Uterus (tissue), 4 donors: ENCODE results near the gene CCDC186. TPM values are rescaled to one million over a fixed set of nuclear protein-coding genes. Genes with fewer than 3 reads are reported as not detected.

ENCODE experiments used
- DNase-seq, 2 donors: peaks; one replicate each; pipeline ENCODE4 v3.0.0-alpha.2; 2019 to 2020
- H3K27ac ChIP-seq, 2 donors: fragments of 200-600 bp; sonication (generic); 1 replicate in 1 of 2; 2 replicates in 1 of 2; pipeline ENCODE4 v1.5.1; 2016 to 2018
- H3K27me3 ChIP-seq, 2 donors: fragments of 200-600 bp; sonication (generic); one replicate each; pipeline ENCODE4 v1.5.1; 2018 to 2019; ENCODE audit warnings: control low read depth in 1 of 2
- H3K36me3 ChIP-seq, 2 donors: fragments of 200-600 bp; sonication (generic); one replicate each; pipeline ENCODE4 v1.5.1; 2019; ENCODE audit warnings: control low read depth in 1 of 2
- H3K4me1 ChIP-seq, 2 donors: fragments of 200-600 bp; sonication (generic); one replicate each; pipeline ENCODE4 v1.5.1; 2018 to 2019; ENCODE audit warnings: control low read depth in 1 of 2
- H3K4me3 ChIP-seq, 2 donors: fragments of 200-600 bp; sonication (generic); 1 replicate in 1 of 2; 2 replicates in 1 of 2; pipeline ENCODE4 v1.5.1; 2018 to 2019; ENCODE audit warnings: mild to moderate bottlenecking in 1 of 2
- H3K9me3 ChIP-seq, 2 donors: fragments of 200-600 bp; sonication (generic); one replicate each; pipeline ENCODE4 v1.5.1; 2019; ENCODE audit warnings: control low read depth in 1 of 2
- CTCF ChIP-seq, 4 experiments: fragments of 200-600 bp in 2 of 4; fragments of 450-650 bp in 2 of 4; sonication (generic) in 2 of 4; IDR thresholded peaks; one replicate each; pipeline ENCODE4 v1.5.1; 2016 to 2019; ENCODE audit warnings: antibody characterized with exemption in 4 of 4, mild to moderate bottlenecking in 2 of 4, moderate library complexity in 1 of 4
- POLR2A ChIP-seq, 2 donors: fragments of 450-650 bp; IDR thresholded peaks; one replicate each; pipeline ENCODE4 v1.6.1; 2016; ENCODE audit warnings: antibody characterized with exemption in 2 of 2, mild to moderate bottlenecking in 1 of 2, moderate library complexity in 1 of 2
- intact Hi-C: fragments of 100-400 bp; cut with DNase I; formaldehyde crosslinking; loops from one replicate; pipeline ENCODE4 v1.15.1; 2023; ENCODE audit warnings: low total_unique reads
- total RNA-seq, 4 donors: library from RNA; depleted of rRNA in 3 of 4; stranded (reverse); fragments of >200 nt in 3 of 4; gene quantifications; one replicate each; pipeline versions ENCODE4 v1.1.0 to v1.2.4, GENCODE V29; 2014 to 2023
- donor health status: DM: yes; HTN: yes; CAD: no.

Gene CCDC186
- total RNA-seq, 4 donors from 2014 or later = 7.6 to 52.6 (median 24.9) TPM

DNA sequence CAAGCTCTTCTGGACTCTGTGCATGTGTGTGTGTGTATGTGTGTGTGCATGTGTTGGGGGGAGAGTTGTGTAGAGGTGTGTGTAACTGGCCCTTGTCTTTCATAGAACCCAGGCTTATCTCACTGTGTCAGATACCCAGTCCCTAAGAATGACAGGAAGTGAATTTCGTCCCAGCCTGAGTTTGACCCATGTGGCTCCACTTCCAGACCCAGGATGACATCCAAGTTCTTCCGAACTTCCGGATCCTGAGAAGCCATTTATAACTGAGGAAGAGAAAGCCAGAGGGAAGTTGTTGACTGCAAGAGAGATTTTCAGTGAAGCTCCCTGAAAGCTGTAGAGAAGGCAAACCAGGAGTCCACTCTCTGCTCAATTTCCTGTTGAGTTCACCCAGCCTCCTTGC is 77.1 kb downstream of the CCDC186 start:
- Histone ChIP-seq H3K4me1 (peaks cover 0 to 4% of the 10 kb centered on the region in 2 donors), H3K27me3 (no peaks in the 10 kb centered on the region), H3K4me3 (no peak overlapping the region), H3K9me3 (no peaks in the 10 kb centered on the region), H3K27ac (no peak overlapping the region), H3K36me3 (no peaks in the 10 kb centered on the region)
- DNase-seq = no peak
- intact Hi-C loops = no loop called here
- TF ChIP-seq POLR2A (IDR thresholded peaks at IDR 0.05) (no peak), CTCF (IDR thresholded peaks at IDR 0.05) (no peak)

- Histone ChIP-seq H3K27me3 (no peaks in the 10 kb centered on the region), H3K4me3 (no peak overlapping the region), H3K9me3 (no peaks in the 10 kb centered on the region), H3K27ac (no peak overlapping the region), H3K36me3 (no peaks in the 10 kb centered on the region), H3K4me1 (peaks cover 0 to 1% of the 10 kb centered on the region in 2 donors)
- intact Hi-C loops = no loop called here
- TF ChIP-seq POLR2A (IDR thresholded peaks at IDR 0.05) (no peak), CTCF (IDR thresholded peaks at IDR 0.05) (no peak)
- no peak for DNase-seq
Measured at GRCh38 chr10:114095559-114096337, 78.3 kb downstream of the CCDC186 start.

DNA sequence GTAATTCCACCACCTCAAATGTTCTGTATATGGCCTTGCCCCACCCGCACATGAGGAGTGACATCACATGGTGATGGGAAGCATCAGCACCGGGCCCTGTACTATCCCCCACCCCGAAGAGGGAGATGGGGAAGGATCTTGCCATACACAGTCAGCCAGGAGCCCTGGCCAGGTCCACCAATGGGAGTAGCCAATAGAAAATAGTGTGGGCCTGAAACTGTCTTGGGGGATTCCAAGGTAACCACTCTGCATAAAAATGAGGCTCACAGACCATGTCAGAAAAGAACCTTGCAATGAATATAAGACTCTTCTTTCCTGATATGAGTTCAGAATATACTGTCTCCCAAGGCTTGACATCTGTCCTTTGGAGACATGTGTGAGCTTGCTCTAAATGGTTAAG is 79.2 kb downstream of the CCDC186 start:
- TF ChIP-seq CTCF (IDR thresholded peaks at IDR 0.05) = no peak
- no peak for TF ChIP-seq POLR2A (IDR thresholded peaks at IDR 0.05)
- DNase-seq = no peak
- Histone ChIP-seq H3K4me3 (no peak overlapping the region), H3K36me3 (no peaks in the 10 kb centered on the region), H3K9me3 (no peaks in the 10 kb centered on the region), H3K4me1 (no peaks in the 10 kb centered on the region), H3K27me3 (no peaks in the 10 kb centered on the region), H3K27ac (no peak overlapping the region)
- intact Hi-C loops = no loop called here

- TF ChIP-seq CTCF (IDR thresholded peaks at IDR 0.05) = no peak
- no peak for TF ChIP-seq POLR2A (IDR thresholded peaks at IDR 0.05)
- Histone ChIP-seq H3K4me1 (no peaks in the 10 kb centered on the region), H3K27ac (no peak overlapping the region), H3K27me3 (no peaks in the 10 kb centered on the region), H3K9me3 (no peaks in the 10 kb centered on the region), H3K4me3 (no peak overlapping the region), H3K36me3 (no peaks in the 10 kb centered on the region)
- no peak for DNase-seq
- intact Hi-C loops = no loop called here
Measured at GRCh38 chr10:114087655-114088054, 86.3 kb downstream of the CCDC186 start.

DNA sequence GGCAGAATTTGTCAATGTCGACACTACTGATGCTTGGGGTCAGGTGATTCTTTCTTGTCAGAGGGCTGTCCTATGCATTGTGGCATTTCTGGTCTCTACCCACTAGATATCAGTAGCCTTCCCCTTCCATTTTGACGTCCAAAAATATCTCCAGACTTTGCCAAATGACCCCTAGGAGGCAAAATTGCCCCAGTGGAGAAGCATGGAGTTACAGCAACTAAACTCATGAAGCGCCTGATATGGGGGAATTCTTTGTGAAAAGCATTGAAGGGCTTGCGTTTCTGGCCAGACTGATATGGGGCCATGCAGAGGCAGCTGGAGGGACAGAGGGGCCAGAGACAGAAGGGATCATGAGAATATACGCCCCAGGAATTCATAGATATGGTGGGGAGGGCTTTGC is 86.7 kb downstream of the CCDC186 start:
- Histone ChIP-seq H3K4me3 (no peak overlapping the region), H3K36me3 (no peaks in the 10 kb centered on the region), H3K9me3 (no peaks in the 10 kb centered on the region), H3K27ac (no peak overlapping the region), H3K27me3 (no peaks in the 10 kb centered on the region), H3K4me1 (no peaks in the 10 kb centered on the region)
- TF ChIP-seq CTCF (IDR thresholded peaks at IDR 0.05) (no peak), POLR2A (IDR thresholded peaks at IDR 0.05) (no peak)
- intact Hi-C loops = no loop called here
- DNase-seq = no peak
